SK-N-SH (cell line): Measurements from ENCODE around the gene TLR2. TPM values are rescaled to one million over a fixed set of nuclear protein-coding genes. Genes with fewer than 3 reads are reported as not detected.

ENCODE experiments used
- CTCF ChIA-PET: fragments of 300-600, 350-600 bp; formaldehyde crosslinking; extraction: SDS; loops from one replicate; lab custom pipeline; 2021; lab: Yijun Ruan, JAX
- POLR2A ChIA-PET: fragments of 350-600 bp; sonication (Branson Sonifier 250); formaldehyde crosslinking; extraction: SDS; loops from one replicate; lab custom pipeline; 2020; ENCODE audit warnings: antibody characterized with exemption, inconsistent platforms; lab: Yijun Ruan, JAX
- DNase-seq: peaks from one replicate; pipeline ENCODE4 v3.0.0; 2012
- H2AFZ ChIP-seq: fragments of 200-600 bp; sonication (generic); 2 replicates; pipeline ENCODE4 v1.8.1; 2016; ENCODE audit warnings: antibody characterized with exemption, mild to moderate bottlenecking, low read depth
- H3F3A ChIP-seq: fragments of 200-600 bp; sonication (generic); replicated peaks from 2 replicates; pipeline ENCODE3; 2016; ENCODE audit warnings: antibody characterized with exemption, mild to moderate bottlenecking; ENCODE audit not compliant: insufficient read depth
- H3K27ac ChIP-seq, 2 experiments: fragments of 200-500 bp in 1 of 2; fragments of 200-600 bp in 1 of 2; sonication (Bioruptor generic) in 1 of 2; sonication (generic), shearing (Covaris generic) in 1 of 2; 2 replicates each; pipeline versions ENCODE4 v1.5.1 to v1.6.1; 2014 to 2016; ENCODE audit warnings: low read depth in 2 of 2, inconsistent platforms in 1 of 2, low read length in 1 of 2, mild to moderate bottlenecking in 1 of 2, mixed read lengths in 1 of 2
- H3K27me3 ChIP-seq: fragments of 200-600 bp; sonication (generic), shearing (Covaris generic); 2 replicates; pipeline ENCODE4 v1.6.1; 2016; ENCODE audit warnings: mixed run types; ENCODE audit not compliant: insufficient read depth
- H3K36me3 ChIP-seq, 2 experiments: fragments of 200-500 bp in 1 of 2; fragments of 200-600 bp in 1 of 2; sonication (Bioruptor generic) in 1 of 2; sonication (generic) in 1 of 2; replicated peaks in 1 of 2; 2 replicates each; pipeline versions ENCODE3 to v1.5.1; 2014 to 2016; ENCODE audit warnings: low read length in 1 of 2, mild to moderate bottlenecking in 1 of 2; ENCODE audit not compliant: insufficient read depth in 2 of 2, control insufficient read depth in 1 of 2
- H3K4me1 ChIP-seq, 2 experiments: fragments of 200-500 bp in 1 of 2; fragments of 200-600 bp in 1 of 2; sonication (Bioruptor generic) in 1 of 2; sonication (generic), shearing (Covaris generic) in 1 of 2; 2 replicates each; pipeline versions ENCODE4 v1.5.1 to v1.6.1; 2014 to 2016; ENCODE audit warnings: low read depth in 1 of 2, low read length in 1 of 2, mixed run types in 1 of 2; ENCODE audit not compliant: insufficient read depth in 2 of 2, control insufficient read depth in 1 of 2
- H3K4me2 ChIP-seq: fragments of 200-600 bp; sonication (generic), shearing (Covaris generic); 2 replicates; pipeline ENCODE4 v1.6.1; 2017; ENCODE audit warnings: mixed run types
- H3K4me3 ChIP-seq, 2 experiments: fragments of 200-500 bp in 1 of 2; fragments of 200-600 bp in 1 of 2; sonication (Bioruptor generic) in 1 of 2; sonication (generic), shearing (Covaris generic) in 1 of 2; 2 replicates each; pipeline versions ENCODE4 v1.5.1 to v1.8.1; 2014 to 2016; ENCODE audit warnings: low read depth in 2 of 2, inconsistent platforms in 1 of 2, low read length in 1 of 2, mild to moderate bottlenecking in 1 of 2, mixed read lengths in 1 of 2, moderate library complexity in 1 of 2
- H3K79me2 ChIP-seq: fragments of 200-600 bp; sonication (generic); 2 replicates; pipeline ENCODE4 v1.8.1; 2017; ENCODE audit warnings: mild to moderate bottlenecking; ENCODE audit not compliant: insufficient read depth
- H3K9ac ChIP-seq: fragments of 200-600 bp; sonication (generic); 2 replicates; pipeline ENCODE4 v1.6.1; 2017; ENCODE audit warnings: mixed run types
- H3K9me2 ChIP-seq: fragments of 200-600 bp; sonication (generic); 2 replicates; pipeline ENCODE4 v1.6.1; 2017; ENCODE audit warnings: mixed run types
- H3K9me3 ChIP-seq: fragments of 200-600 bp; sonication (generic); 2 replicates; pipeline ENCODE4 v1.6.1; 2017; ENCODE audit warnings: mixed run types, mild to moderate bottlenecking, moderate library complexity
- H4K20me1 ChIP-seq: fragments of 200-600 bp; sonication (generic); 2 replicates; pipeline ENCODE4 v1.6.1; 2017; ENCODE audit warnings: mild to moderate bottlenecking, mixed run types; ENCODE audit not compliant: insufficient read depth
- FOXM1 ChIP-seq: IDR thresholded peaks from 2 replicates; pipeline ENCODE4 v1.4.0; 2012; ENCODE audit warnings: low read depth, mild to moderate bottlenecking
- MEF2A ChIP-seq: IDR thresholded peaks from 2 replicates; pipeline ENCODE4 v1.4.0; 2012; ENCODE audit warnings: low read depth, borderline replicate concordance
- RFX5 ChIP-seq: IDR thresholded peaks from 2 replicates; pipeline ENCODE4 v1.6.1; 2012; ENCODE audit warnings: mild to moderate bottlenecking, improper control_type of control experiment, low read length
- TCF12 ChIP-seq: IDR thresholded peaks from 2 replicates; pipeline ENCODE4 v1.4.0; 2012
- WGBS: methylation state at CpG from one replicate; pipeline ENCODE4 v1.1.6; 2017; ENCODE audit warnings: low lambda C conversion rate; 5-methylcytosine and 5-hydroxymethylcytosine counted together
- polyA plus RNA-seq, 3 experiments: library from polyadenylated mRNA; depleted of rRNA; stranded (reverse); fragments of >200 nt; gene quantifications; 2 replicates each; pipeline ENCODE4 v1.2.3, GENCODE V29; 2012
- TF ChIP-seq, protein P1 (sequence below): fragments of 200-600 bp; sonication (generic); IDR thresholded peaks from 2 replicates; pipeline ENCODE4 v1.6.1; 2017; ENCODE audit warnings: antibody characterized with exemption, mild to moderate bottlenecking, moderate library complexity
- TF ChIP-seq, protein P2 (sequence below): fragments of 150-350 bp; IDR thresholded peaks from 2 replicates; pipeline ENCODE4 v1.6.1; 2017; ENCODE audit warnings: antibody characterized with exemption, low read length, low read depth, borderline replicate concordance
- TF ChIP-seq, protein P3 (sequence below): IDR thresholded peaks from 2 replicates; pipeline ENCODE4 v1.4.0; 2012; ENCODE audit warnings: low read depth, borderline replicate concordance

TLR2 gene
- polyA plus RNA-seq, 1 of the 3 experiments (the other 2 are of a cell fraction), result 0.18 TPM

DNA sequence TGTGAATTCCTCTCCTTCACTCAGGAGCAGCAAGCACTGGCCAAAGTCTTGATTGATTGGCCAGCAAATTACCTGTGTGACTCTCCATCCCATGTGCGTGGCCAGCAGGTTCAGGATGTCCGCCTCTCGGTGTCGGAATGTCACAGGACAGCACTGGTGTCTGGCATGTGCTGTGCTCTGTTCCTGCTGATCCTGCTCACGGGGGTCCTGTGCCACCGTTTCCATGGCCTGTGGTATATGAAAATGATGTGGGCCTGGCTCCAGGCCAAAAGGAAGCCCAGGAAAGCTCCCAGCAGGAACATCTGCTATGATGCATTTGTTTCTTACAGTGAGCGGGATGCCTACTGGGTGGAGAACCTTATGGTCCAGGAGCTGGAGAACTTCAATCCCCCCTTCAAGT lies 20.4 kb downstream of the TLR2 start:
- H3K9me3 ChIP-seq, result no peaks in the 10 kb centered on the region
- TF ChIP-seq MEF2A, result no peak
- TF ChIP-seq, protein P1, sequence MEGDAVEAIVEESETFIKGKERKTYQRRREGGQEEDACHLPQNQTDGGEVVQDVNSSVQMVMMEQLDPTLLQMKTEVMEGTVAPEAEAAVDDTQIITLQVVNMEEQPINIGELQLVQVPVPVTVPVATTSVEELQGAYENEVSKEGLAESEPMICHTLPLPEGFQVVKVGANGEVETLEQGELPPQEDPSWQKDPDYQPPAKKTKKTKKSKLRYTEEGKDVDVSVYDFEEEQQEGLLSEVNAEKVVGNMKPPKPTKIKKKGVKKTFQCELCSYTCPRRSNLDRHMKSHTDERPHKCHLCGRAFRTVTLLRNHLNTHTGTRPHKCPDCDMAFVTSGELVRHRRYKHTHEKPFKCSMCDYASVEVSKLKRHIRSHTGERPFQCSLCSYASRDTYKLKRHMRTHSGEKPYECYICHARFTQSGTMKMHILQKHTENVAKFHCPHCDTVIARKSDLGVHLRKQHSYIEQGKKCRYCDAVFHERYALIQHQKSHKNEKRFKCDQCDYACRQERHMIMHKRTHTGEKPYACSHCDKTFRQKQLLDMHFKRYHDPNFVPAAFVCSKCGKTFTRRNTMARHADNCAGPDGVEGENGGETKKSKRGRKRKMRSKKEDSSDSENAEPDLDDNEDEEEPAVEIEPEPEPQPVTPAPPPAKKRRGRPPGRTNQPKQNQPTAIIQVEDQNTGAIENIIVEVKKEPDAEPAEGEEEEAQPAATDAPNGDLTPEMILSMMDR, result no peak
- no peak for TF ChIP-seq TCF12
- TF ChIP-seq, protein P2, sequence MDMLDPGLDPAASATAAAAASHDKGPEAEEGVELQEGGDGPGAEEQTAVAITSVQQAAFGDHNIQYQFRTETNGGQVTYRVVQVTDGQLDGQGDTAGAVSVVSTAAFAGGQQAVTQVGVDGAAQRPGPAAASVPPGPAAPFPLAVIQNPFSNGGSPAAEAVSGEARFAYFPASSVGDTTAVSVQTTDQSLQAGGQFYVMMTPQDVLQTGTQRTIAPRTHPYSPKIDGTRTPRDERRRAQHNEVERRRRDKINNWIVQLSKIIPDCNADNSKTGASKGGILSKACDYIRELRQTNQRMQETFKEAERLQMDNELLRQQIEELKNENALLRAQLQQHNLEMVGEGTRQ, result no peak
- no peaks in the 10 kb centered on the region for H3K79me2 ChIP-seq
- H3K27me3 ChIP-seq, result no peaks in the 10 kb centered on the region; the same call in 1 of the 2 replicates
- no peaks in the 10 kb centered on the region for H4K20me1 ChIP-seq
- no peaks in the 10 kb centered on the region for H3K4me1 ChIP-seq
- 78% methylated on average over 7 of the region's 7 CpGs for WGBS
- no peak overlapping the region for H3K27ac ChIP-seq
- no peaks in the 10 kb centered on the region for H3K9me2 ChIP-seq
- H3K4me3 ChIP-seq, result no peak overlapping the region
- no peak overlapping the region for H3K9ac ChIP-seq
- H3F3A ChIP-seq, result no peaks in the 10 kb centered on the region
- no peak overlapping the region for H3K4me2 ChIP-seq
- no peak for DNase-seq
- H3K36me3 ChIP-seq, result no peaks in the 10 kb centered on the region
- CTCF ChIA-PET, result interaction anchor here (0.7 kb wide), 1 partner anchor 61 kb away, joined by 3 read pairs; no protein-coding TSS in a partner anchor
- POLR2A ChIA-PET, result no interaction called here
- H2AFZ ChIP-seq, result no peak overlapping the region

DNA sequence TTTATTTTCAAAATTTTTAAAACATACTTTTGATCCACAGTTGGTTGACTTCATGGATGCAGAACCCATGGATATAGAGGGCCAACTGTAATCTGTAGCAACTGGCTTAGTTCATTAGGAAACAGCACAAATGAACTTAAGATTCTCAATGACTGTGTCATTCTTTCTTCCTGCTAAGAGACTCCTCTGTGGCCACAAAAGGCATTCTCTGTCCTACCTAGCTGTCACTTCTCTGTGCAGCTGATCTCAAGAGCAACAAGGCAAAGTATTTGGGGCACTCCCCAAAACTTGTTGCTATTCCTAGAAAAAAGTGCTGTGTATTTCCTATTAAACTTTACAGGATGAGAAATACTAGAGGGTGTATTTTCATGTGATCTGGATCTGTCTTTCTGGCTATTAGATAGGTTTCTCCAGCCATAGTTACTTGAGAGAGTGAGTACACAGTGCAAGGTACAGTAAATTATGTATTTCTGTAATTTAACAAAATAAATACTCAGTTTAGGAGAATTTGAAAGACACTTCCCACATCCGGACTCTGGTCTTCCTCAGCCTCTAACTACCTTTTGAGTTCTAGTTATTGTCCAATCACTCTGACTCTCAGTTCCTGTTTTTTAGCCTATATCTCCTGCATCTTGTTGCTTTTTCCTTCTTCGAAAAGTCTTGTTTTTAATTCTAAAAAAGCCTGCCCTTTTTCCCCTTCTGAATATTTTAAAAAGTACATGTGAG lies 21.8 kb downstream of the TLR2 start:
- CTCF ChIA-PET, result no interaction called here
- POLR2A ChIA-PET, result no interaction called here
- 73% methylated on average over 2 of the region's 2 CpGs for WGBS
- Histone ChIP-seq H3K27me3 (no peaks in the 10 kb centered on the region; the same call in 1 of the 2 replicates), H4K20me1 (no peaks in the 10 kb centered on the region), H3K4me2 (no peak overlapping the region), H3K4me3 (no peak overlapping the region), H3K9ac (no peak overlapping the region), H3K36me3 (no peaks in the 10 kb centered on the region), H3K9me3 (no peaks in the 10 kb centered on the region), H3K27ac (no peak overlapping the region), H3K4me1 (no peaks in the 10 kb centered on the region), H3F3A (no peaks in the 10 kb centered on the region), H3K9me2 (no peaks in the 10 kb centered on the region), H2AFZ (no peak overlapping the region), H3K79me2 (no peaks in the 10 kb centered on the region)
- DNase-seq, result no peak
- TF ChIP-seq FOXM1 (no peak), RFX5 (no peak)
- TF ChIP-seq, protein P3, sequence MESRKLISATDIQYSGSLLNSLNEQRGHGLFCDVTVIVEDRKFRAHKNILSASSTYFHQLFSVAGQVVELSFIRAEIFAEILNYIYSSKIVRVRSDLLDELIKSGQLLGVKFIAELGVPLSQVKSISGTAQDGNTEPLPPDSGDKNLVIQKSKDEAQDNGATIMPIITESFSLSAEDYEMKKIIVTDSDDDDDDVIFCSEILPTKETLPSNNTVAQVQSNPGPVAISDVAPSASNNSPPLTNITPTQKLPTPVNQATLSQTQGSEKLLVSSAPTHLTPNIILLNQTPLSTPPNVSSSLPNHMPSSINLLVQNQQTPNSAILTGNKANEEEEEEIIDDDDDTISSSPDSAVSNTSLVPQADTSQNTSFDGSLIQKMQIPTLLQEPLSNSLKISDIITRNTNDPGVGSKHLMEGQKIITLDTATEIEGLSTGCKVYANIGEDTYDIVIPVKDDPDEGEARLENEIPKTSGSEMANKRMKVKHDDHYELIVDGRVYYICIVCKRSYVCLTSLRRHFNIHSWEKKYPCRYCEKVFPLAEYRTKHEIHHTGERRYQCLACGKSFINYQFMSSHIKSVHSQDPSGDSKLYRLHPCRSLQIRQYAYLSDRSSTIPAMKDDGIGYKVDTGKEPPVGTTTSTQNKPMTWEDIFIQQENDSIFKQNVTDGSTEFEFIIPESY, result no peak
